GM12874 (cell line): ENCODE measurements around the gene KNG1.

ENCODE experiments used
- TF ChIP-seq, protein P1 (sequence below): IDR thresholded peaks from 2 replicates; pipeline ENCODE4 v1.5.1; 2011; ENCODE audit warnings: low read depth, mild to moderate bottlenecking, control low read depth, low read length, moderate library complexity; ENCODE audit not compliant: insufficient read depth

The KNG1 gene

GRCh38 chr3:186680869-186681268, 36.3 kb upstream of the KNG1 start:
- TF ChIP-seq, protein P1, sequence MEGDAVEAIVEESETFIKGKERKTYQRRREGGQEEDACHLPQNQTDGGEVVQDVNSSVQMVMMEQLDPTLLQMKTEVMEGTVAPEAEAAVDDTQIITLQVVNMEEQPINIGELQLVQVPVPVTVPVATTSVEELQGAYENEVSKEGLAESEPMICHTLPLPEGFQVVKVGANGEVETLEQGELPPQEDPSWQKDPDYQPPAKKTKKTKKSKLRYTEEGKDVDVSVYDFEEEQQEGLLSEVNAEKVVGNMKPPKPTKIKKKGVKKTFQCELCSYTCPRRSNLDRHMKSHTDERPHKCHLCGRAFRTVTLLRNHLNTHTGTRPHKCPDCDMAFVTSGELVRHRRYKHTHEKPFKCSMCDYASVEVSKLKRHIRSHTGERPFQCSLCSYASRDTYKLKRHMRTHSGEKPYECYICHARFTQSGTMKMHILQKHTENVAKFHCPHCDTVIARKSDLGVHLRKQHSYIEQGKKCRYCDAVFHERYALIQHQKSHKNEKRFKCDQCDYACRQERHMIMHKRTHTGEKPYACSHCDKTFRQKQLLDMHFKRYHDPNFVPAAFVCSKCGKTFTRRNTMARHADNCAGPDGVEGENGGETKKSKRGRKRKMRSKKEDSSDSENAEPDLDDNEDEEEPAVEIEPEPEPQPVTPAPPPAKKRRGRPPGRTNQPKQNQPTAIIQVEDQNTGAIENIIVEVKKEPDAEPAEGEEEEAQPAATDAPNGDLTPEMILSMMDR = no peak

DNA sequence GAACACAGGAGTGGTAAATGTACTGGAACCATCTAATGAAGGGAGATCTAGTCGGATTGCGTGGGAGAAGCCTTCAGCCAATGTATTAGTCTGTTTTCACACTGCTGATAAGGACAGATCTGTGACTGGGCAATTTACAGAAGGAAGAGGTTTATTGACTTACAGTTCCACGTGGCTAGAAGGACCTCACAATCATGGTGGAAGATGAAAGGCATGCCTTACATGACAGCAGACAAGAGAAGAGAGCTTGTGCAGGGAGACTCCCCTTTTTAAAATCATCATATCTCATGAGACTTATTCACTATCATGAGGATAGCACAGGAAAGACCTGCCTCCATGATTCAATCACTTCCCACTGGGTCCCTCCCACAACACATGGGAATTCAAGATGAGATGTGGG, 34.3 kb upstream of the KNG1 start:
- TF ChIP-seq, protein P1 = no peak

GRCh38 chr3:186683979-186684378, 33.2 kb upstream of the KNG1 start:
- TF ChIP-seq, protein P1 = no peak

GRCh38 chr3:186687120-186687651, 30.0 kb upstream of the KNG1 start:
- TF ChIP-seq, protein P1 = no peak

DNA sequence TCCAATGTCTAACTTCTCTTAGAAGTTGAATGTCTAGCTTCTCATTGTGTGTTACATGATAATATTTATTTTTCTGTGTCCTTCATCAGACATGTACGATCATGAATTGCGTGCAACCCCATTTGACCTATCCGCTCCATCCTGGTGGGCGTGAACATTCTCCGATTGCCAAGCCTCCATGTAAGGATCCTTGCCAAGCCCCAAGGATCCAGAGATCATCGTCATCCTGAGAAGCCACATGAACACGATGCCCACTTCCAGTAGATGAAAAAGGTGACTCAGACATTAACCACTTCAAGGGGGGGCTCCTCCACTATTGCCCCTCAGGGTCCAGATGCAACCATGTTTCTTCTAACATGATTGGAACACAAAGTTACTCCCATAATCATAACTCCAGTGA, 25.5 kb upstream of the KNG1 start:
- TF ChIP-seq, protein P1 = no peak

DNA sequence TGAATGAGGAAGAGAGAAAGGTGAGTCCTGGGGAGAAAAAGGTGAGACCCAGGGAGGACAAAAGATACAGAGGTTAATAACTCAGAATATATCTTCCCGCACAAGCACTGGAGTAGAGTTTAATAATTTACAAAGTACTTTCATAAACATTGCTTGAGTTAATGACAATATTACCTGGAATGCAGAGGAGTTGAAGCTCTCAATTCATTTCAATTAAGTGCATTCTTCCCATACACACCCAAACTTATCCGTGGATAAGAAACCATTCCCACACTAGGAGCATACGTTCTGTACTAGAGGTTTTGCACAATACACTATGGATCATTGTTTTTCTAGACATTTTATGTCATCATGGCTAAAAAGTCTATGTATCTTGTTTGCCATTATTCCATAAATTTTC, 23.3 kb upstream of the KNG1 start:
- TF ChIP-seq, protein P1 = no peak

- TF ChIP-seq, protein P1 = no peak
Measured at GRCh38 chr3:186694288-186695032, 22.7 kb upstream of the KNG1 start.
